GM18517 (cell line): ENCODE measurements around the gene TM4SF5.

Experiments
- ATAC-seq: cut with Tn5 transposase; IDR thresholded peaks from one replicate; pipeline ENCODE4 v1.9.1; 2021; ENCODE audit warnings: mild to moderate bottlenecking, moderate library complexity; ENCODE audit not compliant: unreplicated experiment

Gene TM4SF5

GRCh38 chr17:4788807-4789700 lies 17.4 kb downstream of the TM4SF5 start, which contains the start of gene GLTPD2:
TSS of gene GLTPD2 (plus strand) at chr17:4788964. CDS start at chr17:4789012, 48 bp downstream.
- peak; percentile 8 for ATAC-seq

- ATAC-seq = no peak
These were observed 17.9 kb downstream of the TM4SF5 start for GRCh38 chr17:4789701-4789950.

- ATAC-seq = peak; percentile 81
These were observed 18.4 kb downstream of the TM4SF5 start for GRCh38 chr17:4789951-4790704.

- no peak for ATAC-seq
These were observed 19.0 kb downstream of the TM4SF5 start for GRCh38 chr17:4790705-4791088.

GRCh38 chr17:4795168-4795567 lies 23.5 kb downstream of the TM4SF5 start:
- no peak for ATAC-seq

- peak; percentile 17 for ATAC-seq
These were observed 24.9 kb downstream of the TM4SF5 start for GRCh38 chr17:4796552-4796920.

- no peak for ATAC-seq
These were observed 28.9 kb downstream of the TM4SF5 start for GRCh38 chr17:4800462-4801196.

- no peak for ATAC-seq
These were observed 30.5 kb downstream of the TM4SF5 start, which contains the start of gene C17orf114 for GRCh38 chr17:4802228-4802627. TSS of gene C17orf114 (minus strand) at chr17:4802328.

- no peak for ATAC-seq
These were observed 34.7 kb downstream of the TM4SF5 start for GRCh38 chr17:4806456-4806776.

- peak; percentile 76 for ATAC-seq
These were observed 35.3 kb downstream of the TM4SF5 start, which contains the start of gene PLD2 for GRCh38 chr17:4806777-4807604. TSS of gene PLD2 (plus strand) at chr17:4807152. CDS start at chr17:4807773, 621 bp downstream.

- no peak for ATAC-seq
These were observed 36.1 kb downstream of the TM4SF5 start for GRCh38 chr17:4807605-4808377.

- no peak for ATAC-seq
These were observed 36.7 kb downstream of the TM4SF5 start for GRCh38 chr17:4808378-4808767.

- no peak for ATAC-seq
These were observed 39.1 kb downstream of the TM4SF5 start for GRCh38 chr17:4810696-4811290.

GRCh38 chr17:4811471-4811870 lies 39.8 kb downstream of the TM4SF5 start:
- no peak for ATAC-seq

GRCh38 chr17:4812690-4813089 lies 41.0 kb downstream of the TM4SF5 start:
- no peak for ATAC-seq

GRCh38 chr17:4815043-4815675 lies 43.5 kb downstream of the TM4SF5 start:
- no peak for ATAC-seq

GRCh38 chr17:4816826-4817225 lies 45.1 kb downstream of the TM4SF5 start:
- no peak for ATAC-seq

- no peak for ATAC-seq
These were observed 46.6 kb downstream of the TM4SF5 start for GRCh38 chr17:4818276-4818675.

GRCh38 chr17:4822835-4823234 lies 51.1 kb downstream of the TM4SF5 start:
- no peak for ATAC-seq
